T-helper 9 cell (primary cell): Measurements from ENCODE around the gene CYP2B6.
"Not testable (repeated sequence)": the region's sequence is repeated elsewhere in the genome, so short reads cannot be mapped to it uniquely, and the experiment has no call there.

ENCODE experiments used
- DNase-seq: peaks from one replicate; pipeline ENCODE4 v3.0.0-alpha.2; 2020

CYP2B6 gene

DNA sequence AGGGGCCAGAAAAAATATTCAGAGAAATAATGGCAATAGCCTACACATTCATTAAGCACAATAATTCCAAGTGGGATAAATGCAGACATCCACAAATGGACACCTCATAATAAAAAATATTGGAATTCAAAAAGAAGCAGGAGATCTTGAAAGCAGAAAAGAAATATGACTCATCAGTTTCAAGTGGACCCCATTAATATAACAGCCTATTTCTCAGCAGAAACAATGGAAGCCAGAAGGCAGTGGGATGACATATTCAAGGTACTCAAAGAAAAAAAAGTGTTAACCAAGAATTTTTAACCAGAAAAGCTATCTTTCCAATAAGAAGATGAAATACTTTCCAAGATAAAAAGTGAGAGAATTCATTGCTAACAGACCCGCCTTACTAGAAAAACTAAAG, 48.7 kb downstream of the CYP2B6 start:
- no peak for DNase-seq

DNA sequence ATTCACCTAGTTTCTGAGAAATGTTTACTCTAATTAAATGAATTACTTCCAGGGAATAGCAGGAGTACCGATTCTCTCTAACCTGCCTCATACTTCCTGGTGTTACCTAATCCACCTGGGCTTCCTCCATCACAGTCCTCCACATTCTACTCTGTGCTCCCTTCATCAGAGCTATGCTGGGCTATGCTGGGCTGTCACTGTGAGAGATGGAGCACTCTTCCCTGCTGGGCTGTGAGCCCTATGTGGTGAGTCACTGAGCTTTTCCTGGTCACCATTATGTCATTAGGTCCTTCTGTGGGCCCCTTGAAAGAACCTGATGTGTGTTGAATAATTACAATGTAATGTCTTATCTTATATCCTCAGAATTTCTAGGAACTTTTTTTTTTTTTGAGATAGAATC, 54.0 kb downstream of the CYP2B6 start:
- not testable (repeated sequence) for DNase-seq

DNA sequence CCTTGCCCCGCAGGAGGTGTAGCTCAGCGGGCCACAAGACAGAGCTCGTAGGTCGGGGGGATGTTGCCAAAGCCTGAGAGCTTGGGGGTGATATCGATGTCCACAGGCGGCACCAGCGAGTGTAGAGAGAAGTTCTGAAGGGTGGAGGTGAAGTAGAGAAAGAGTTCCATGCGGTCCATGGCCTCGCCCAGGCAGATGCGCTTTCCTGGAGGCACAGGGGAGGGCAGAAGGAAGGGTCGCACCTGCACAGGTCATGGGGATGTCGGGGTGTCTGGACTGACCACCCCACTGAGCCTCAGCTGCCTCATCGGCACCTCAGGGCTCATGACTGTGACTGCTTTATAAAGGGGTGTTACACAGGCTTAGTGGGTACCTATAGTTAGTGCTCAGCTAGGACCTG, 59.3 kb downstream of the CYP2B6 start:
- DNase-seq: no peak

DNA sequence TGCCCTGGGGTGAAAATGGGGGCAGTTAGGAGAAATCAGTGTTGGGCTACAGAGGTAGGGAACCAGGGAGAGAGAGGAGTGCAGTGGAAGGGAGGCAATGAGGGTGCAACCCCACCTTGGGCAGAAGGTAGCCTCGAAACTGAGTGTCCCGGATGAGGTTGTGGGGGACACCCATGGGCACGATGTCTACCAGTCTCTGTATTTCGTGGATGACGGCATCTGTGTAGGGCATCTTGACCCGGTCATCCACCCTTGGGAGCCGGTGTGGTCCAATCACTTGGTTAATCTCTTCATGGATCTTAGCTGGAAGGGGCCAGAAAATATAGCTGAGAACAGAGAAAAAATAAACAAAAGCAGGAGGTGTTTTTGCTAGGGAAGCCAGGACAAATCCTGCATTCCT, 61.1 kb downstream of the CYP2B6 start:
- not testable (repeated sequence) for DNase-seq

DNA sequence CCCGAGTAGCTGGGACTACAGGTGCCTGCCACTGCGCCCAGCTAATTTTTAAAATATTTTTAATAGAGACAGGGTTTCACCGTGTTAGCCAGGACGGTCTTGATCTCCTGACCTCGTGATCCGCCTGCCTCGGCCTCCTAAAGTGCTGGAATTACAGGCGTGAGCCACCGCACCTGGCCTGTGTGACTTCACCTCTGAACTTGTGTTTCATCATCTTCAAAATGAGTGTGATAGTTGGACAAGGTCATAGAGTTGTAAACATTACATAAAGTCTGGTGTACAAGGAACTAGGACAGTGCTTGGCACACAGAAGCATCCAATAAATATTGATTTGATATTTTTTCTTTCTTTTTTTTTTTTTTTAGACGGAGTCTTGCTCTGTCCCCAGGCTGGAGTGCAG, 62.2 kb downstream of the CYP2B6 start:
- DNase-seq: not testable (repeated sequence)

DNA sequence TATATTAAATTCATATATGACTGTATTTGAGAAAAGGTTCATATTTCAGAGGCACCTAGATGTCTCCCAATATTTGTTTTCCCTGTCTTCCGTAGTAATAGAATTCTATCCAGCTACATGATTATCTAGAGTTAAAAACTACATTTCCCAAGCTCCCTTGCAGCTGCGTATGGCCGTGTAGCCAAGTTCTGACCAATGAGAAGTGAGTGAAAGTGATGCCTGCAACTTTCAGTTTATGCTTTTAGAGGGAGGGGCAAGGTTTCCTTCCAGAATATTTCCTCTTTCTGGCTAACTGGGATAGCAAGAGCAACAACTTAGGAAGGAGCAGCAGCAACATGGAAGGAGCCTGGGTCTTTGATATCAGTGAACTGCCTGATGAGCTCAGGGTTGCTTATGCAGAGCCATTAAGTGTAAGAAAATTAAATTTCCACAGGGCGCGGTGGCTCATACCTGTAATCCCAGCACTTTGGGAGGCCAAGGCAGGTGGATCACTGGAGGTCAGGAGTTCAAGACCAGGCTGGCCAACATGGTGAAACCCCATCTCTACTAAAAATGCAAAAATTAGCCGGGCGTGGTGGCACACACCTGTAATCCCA, 74.0 kb downstream of the CYP2B6 start:
- no peak for DNase-seq
